ENCODE results near the gene RCN2.
A peak's percentile ranks its signal among the peaks of the same experiment; 100 is the strongest.

RCN2 gene

DNA sequence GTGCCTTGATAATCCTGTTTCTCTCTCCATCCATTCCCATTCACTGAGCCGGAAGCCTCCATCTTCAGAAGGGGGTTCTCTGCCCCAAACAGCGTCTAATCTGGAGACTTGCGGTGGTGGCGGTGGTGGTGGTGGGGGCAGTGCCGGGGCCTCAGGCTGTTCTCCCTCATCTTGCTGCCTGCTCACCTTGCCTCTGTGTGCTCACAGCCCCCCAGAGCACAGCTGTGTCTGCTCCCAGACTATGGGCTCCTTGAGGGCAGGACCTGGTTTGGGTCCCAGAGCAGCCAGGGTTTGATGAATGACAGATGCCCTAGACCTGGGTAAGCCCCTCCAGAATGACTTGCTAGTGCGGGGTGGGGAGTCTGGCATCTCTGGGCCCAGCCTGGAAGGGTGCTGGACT lies 62.9 kb downstream of the RCN2 start:
- no peak for DNase-seq (ENCODE audit: low read depth, low spot score)

DNA sequence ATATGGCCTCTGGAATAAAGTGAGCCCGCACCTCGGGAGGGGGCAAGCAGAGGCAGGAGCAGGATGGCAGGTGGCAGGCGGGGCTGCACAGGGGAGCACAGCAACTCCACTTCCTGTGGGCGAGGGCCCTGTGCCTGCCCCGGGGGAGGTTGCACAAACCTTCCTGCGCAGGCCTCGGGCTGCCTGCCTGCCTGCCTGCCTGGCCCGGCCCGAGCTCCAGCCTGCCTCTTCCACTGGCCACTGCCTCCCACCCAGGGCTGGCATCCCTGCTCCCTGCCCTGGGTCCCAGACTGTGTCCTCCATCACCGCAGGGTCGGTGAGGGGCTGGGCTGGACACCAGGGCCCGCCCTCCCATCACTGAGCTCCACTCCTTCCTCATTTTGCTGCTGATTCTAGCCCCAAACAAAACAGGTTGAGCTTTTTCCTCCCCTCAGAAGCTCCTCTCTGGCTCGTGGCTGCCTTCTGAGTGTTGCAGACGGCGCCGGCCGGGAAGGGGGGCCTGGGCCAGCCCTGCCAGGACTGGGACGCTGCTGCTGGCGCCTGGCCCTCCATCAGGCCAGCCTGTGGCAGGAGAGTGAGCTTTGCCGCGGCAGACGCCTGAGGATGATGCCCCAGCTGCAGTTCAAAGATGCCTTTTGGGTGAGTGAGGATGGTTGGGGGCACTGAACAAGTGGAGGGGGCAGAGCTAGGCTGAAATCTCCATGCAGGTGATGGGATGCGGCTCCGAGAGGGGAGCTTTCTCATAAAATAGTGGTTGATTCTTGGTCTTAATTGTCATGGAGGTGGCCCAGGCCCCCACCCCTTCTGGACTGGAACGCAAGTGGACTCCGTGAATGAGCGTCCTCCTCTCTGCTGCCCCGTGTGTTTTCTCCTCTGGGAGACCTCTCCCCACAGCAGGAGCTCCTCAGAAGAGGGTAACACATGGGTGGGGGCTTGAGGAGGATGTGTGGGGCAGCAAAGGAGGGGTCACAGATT lies 63.7 kb downstream of the RCN2 start, which contains the start of gene PSTPIP1:
PSTPIP1 (plus strand) TSS at position 156 of the 975 bp plus-strand sequence; CDS start at position 604, 448 bp downstream.
- peak; percentile 28 for DNase-seq (ENCODE audit: low read depth, low spot score)

DNA sequence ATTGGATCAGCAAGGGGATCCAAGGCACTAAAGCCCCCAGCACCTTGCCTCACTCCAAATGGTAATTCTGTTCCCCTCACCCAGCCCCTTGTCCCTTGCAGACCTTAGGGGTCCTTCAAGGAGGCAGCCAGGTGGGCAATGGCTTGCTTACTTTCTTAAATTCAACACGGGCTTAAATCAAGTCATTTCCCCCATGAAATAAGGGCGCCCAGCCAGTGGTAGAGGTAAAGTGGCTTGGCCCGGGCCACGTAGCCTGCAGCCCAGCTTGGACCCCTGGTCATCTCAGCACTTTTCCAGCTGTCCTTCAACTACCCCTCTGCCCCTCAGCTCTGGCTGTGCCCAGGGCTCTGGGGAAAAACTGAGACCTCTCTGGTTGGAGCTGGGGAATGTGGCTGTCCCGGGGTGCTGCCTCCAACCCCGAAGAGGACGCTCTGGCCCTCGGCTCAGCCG lies 64.6 kb downstream of the RCN2 start:
- no peak for DNase-seq (ENCODE audit: low read depth, low spot score)

DNA sequence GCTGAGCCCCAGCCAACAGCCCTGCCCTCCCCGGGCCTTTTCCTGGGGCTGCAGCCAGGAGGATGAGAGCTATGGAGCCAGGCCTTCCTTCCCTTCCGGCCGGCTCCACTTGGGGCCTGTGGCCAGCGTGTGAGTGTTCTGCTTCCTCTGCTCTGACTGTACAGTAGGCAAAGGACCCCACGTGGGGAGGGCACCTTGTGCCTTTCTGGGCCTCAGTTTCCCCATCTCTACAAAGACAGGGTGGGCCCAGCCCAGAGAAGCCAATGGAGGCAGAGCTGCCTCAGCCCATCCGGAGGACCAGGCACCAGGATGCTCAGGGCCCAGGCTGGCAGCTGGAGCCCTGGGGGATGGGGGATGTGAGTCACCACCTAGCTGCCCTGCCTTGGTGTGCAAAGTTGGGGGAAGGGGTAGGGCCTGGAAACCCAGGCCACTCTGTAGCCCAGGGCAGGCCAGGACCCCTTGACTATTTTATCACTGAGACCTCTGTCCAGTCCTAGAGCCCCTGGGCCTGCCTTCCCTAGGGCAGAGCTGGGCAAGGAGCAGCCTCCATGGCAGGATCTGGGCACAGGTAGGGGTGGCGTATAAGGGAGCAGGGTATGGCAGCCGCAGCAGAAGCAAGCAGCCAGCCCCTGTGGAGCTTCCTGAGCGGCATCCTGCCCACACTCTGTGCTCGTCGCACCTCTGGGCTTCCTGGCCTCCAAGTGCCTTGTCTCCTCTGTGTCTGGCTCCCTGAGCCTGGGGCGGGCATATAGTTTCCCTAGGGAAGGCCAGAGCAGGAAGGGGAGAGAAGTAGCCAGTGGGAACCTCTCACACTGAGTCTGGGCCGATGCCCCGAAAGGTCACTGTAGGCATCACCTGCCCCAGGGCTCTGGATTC lies 65.2 kb downstream of the RCN2 start:
- DNase-seq (ENCODE audit: low read depth, low spot score), result peak; percentile 16

DNA sequence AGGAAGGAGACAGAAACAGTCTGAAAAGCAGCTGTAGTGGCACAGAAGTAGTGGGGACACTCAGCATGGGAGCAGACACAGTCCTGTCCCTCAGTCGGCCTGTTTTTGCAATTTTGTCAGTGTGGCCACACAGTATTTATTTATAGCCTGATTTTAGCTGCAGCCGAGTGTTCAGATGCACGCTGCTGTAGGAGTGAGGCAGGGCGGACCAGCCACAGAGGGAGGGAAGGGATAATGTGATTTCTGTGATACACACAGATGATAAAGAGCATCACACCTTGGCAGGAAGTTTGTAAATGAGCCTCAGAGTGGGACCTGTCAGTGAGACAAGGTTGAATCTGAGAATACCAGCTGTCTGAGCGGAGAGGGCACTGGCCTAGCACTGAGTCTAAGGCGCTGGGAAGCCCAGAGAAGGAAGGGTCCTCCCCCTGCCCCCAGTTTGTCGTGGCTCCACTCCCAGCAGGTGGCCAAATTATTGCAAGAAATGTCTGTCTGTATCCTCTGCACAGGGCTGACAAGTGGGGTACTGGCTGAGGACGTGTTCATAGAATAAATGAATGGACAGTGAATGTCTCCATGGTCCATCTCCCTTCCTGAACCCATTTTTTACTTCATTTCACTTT lies 67.2 kb downstream of the RCN2 start:
- no peak for DNase-seq (ENCODE audit: low read depth, low spot score)

DNA sequence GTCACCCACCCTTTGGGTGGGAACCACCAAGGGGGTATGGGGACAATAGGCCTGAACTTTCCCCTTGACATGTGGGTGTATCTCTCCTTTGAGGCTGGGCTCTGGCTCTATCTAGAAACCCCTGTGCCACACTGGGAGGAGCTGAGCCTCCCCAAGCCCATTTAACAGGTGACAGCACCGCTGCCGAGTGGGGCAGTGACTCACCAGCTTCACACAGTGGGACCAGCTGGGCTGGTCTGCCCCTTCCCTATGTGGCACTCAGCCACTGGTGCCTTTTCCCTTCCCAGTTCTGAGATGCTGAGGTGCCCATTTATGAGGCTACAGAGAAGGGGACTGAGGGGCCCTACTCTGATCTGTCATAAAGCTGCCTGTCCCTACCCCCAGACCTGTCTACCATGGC lies 68.4 kb downstream of the RCN2 start:
- no peak for DNase-seq (ENCODE audit: low read depth, low spot score)

DNA sequence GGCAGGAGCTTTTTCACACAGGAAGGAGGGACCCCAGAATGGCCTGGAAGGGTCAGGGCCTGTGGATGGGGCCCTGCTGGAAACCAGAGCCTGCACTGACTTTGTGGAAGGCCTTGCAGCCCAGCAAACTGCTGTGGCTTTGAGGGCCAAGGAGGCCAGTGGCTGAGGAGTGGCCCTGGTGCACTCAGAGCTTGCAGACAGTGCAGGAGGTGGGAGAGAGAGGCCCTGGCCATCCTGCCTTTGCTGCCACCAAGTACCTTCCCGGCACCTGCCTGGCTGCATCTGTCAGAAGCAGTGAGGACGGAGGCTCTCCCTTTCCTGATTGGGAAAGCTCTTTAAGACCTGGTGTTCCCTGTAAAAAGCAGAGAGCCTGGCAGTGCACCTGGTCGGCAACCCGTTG lies 69.8 kb downstream of the RCN2 start:
- DNase-seq (ENCODE audit: low read depth, low spot score), result no peak

DNA sequence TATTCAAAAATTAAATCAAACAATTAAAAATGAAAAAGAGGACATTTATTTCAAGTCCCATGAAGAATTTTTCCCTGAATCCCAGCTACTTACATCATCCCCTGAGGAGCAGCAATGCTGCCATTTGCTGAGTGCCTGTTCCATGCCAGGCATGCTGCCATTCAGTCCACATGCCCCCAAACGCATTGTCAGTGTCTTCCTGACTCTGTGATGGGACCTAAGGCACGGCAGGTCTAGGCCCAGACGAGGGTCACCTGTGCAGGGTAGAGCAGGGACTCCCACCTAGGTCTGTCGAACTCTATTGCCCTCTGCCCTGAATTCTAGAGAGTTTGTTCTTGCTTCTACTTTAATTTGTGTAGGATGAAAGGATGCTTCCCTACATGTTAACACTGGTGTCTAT lies 70.4 kb downstream of the RCN2 start:
- no peak for DNase-seq (ENCODE audit: low read depth, low spot score)

DNA sequence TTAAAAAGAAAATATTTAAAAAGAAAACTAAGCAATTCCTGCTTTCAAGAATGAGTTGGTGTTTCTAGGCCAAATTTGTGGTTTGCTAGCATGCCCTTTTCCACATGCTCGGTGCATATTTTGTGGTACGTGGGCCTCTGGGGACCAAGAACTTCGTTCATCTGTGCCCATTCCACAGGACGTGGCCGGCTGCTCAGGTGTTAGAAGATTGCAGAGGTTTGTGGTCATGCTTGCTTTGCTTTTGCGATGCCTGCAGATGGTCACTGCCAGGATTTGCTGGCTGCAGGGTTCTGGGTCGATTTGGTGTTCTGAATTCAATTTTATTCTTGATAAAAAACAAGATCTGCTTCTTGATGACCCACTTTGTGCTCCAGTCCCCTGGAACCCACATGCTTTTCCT lies 70.9 kb downstream of the RCN2 start:
- DNase-seq (ENCODE audit: low read depth, low spot score), result no peak

DNA sequence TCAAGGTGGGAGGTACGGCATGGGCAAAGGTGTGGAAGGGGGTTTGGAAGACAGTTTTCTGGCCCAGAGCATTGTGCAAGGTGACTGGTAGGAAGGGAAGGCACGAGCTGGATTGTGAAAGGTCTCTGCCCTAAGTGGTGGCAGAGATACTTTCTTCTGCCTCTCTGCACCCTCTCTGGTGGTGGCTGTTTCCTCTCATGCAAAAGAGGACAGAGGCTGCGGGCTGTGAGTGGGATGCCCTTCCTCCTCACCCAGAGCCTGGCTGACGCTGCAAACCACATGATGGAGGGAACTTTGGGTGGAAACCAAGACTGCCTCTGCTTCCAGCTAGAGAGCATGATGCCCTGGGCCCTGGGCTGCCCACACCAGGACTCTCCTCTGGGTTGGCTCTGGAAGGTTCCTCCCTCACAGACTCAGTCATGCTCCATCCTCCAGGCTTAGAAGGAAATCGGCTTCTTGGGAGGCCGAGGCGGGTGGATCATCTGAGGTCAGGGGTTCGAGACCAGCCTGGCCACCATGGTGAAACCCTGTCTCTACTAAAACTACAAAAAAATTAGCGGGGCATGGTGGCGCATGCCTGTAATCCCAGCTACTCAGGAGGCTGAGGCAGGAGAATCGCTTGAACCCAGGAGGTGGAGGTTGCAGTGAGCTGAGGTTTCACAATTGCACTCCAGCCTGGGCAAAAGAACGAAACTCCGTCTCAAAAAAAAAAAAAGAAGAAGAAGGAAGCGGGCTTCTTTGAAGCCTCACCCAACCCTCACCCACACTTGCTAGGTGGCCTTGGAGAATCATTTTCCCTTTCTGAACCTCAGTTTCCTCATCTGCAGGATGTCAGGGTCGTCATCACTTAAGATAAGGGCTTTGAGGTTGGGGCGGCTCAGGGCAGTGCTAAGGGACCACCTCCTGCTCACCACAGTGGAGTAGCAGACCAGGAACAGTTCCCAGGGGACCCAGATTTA lies 71.7 kb downstream of the RCN2 start:
- no peak for DNase-seq (ENCODE audit: low read depth, low spot score)
